Measurements from ENCODE around the gene H6PD.

Gene H6PD, protein sequence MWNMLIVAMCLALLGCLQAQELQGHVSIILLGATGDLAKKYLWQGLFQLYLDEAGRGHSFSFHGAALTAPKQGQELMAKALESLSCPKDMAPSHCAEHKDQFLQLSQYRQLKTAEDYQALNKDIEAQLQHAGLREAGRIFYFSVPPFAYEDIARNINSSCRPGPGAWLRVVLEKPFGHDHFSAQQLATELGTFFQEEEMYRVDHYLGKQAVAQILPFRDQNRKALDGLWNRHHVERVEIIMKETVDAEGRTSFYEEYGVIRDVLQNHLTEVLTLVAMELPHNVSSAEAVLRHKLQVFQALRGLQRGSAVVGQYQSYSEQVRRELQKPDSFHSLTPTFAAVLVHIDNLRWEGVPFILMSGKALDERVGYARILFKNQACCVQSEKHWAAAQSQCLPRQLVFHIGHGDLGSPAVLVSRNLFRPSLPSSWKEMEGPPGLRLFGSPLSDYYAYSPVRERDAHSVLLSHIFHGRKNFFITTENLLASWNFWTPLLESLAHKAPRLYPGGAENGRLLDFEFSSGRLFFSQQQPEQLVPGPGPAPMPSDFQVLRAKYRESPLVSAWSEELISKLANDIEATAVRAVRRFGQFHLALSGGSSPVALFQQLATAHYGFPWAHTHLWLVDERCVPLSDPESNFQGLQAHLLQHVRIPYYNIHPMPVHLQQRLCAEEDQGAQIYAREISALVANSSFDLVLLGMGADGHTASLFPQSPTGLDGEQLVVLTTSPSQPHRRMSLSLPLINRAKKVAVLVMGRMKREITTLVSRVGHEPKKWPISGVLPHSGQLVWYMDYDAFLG

DNA sequence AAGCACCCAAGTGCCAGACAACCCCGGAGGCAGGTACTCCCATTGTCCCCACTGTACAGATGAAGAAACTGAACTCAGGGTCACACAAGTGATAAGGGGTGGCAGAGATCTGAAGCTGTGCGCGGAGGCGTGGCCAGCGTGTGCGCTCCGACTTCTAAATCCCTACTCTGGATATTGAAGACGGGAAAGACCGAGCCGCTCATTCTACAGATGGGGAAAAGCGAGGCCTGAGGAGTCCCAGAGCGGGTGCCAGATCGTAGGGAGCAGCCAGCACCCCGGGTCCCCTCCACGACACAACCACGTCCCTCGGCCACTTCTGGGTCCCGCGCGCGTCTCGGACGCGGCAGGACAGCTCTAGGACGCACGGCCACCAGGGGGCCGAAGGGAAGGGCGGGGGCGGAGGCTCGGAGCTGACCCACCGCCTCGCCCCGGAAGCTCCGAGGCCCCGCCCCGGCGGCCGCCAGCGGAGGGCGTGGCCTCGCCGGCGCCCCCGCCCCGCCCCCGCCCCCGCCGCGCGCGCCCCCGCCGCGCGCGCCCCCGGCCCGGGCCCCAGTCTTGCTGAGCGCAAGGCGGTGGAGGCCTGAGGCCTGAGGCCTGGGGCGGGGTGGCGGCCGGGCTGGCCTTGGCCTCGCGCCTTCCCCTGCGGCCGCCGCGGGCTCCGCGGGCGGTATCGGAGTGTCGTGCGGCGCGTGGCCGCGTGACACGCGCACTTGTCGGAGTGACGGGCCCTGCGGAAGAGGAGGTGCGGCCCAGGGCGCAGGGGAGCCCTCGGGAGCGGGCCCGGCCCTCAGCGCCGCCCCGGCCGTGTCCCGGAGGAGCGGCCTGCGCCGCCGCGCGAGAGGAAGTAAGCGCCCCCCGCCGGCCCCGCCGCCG lies at the start of gene H6PD:
Gene H6PD, plus strand, starts transcription at position 552 of the 873 bp plus-strand sequence. CDS start 10,161 bp downstream, outside the sequence.
- peak; percentile 46 to 58 (median 54) for DNase-seq (ENCODE audit: low read depth in 2 of 3, low spot score in 2 of 3)

DNA sequence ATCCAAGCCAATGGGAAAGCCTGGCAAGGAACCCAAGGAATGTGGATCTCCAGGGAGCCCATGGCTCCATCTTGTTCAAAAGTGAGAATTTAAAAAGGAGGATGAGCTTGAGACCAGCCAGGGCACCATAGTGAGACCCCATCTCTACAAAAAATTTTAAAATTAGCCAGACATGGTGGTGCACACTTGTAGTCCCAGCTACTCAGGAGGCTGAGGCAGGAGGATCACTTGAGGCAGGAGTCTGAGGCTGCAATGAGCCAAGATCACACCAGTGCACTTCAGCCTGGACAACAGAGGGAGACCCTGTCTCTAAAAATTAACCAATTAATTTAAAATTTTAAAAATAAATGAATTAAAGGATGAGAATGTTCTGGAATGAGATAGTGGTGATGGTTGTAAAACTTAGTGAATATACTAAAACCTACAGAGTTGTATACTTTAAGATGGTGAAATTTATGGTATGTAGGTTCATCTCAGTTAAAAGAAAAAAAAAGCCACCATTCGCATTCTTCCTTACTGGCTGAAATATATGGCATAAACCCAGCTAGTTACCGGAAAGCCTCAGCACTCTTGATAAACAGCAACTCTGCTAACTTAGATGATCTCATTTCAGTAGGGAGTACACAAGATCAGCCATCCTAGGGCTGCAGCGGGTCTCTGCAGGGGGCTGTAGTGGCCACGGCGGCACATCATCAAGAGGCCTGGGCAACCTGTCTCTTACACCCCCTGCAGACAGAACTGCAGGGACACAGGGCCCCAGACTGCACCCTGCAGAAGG lies 48.3 kb upstream of the H6PD start:
- no peak for DNase-seq (ENCODE audit: low read depth in 2 of 3, low spot score in 2 of 3)

DNA sequence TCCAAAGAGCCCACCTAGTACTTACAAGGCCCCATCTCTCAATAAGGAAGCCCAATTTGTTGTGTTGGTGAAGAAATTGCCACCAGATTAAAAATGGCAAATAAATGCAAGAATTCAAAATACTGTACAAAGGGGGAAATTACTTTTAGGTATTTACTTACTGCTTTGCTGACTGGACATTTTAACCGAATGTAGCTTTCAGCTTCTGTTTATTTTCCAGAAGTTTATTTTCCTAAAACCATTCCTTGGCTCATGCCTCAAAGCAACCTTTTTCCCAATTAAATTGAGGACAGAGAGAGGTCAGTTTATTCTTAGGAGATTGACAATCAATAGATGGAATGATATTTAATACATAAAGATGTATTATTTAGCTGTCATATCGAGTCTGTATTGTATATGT lies 47.6 kb upstream of the H6PD start:
- DNase-seq (ENCODE audit: low read depth in 2 of 3, low spot score in 2 of 3), result no peak

DNA sequence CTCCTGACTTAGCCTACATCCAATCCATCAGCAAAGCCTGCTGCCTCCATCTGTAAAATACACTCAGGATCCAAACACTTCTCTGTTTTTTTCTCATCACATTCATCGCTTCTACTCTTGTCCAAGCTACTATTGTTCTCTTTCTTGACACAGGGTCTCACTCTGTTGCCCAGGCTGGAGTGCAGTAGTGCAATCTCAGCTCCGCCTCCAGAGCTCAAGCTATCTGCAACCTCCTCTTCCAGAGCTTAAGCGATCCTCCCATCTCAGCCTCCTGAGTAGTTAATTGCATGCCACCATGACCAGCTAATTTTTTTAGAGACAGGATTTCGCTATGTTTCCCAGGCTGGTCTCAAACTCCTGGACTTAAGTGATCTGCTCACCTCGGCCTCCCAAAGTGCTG lies 44.3 kb upstream of the H6PD start:
- DNase-seq (ENCODE audit: low read depth in 2 of 3, low spot score in 2 of 3), result no peak

DNA sequence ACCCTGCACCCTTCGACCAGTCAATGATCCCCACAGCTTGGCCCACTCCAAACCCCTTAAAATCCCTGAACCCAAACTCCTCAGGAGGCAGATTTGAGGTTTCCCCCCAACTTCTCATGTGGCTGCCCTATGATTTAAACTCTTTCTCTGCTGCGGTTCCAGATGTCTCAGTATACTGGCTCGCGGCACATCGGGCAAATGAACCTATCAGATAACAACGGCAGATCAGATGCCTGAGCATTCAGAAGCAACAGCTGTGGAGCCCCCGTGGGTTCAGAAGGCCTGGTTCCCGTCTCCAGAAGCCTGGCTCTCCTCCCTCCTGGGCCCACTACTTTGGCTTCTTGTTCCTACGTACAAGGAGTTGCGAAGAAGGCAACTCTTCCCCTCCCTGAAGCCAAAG lies 43.3 kb upstream of the H6PD start:
- DNase-seq (ENCODE audit: low read depth in 2 of 3, low spot score in 2 of 3), result no peak

DNA sequence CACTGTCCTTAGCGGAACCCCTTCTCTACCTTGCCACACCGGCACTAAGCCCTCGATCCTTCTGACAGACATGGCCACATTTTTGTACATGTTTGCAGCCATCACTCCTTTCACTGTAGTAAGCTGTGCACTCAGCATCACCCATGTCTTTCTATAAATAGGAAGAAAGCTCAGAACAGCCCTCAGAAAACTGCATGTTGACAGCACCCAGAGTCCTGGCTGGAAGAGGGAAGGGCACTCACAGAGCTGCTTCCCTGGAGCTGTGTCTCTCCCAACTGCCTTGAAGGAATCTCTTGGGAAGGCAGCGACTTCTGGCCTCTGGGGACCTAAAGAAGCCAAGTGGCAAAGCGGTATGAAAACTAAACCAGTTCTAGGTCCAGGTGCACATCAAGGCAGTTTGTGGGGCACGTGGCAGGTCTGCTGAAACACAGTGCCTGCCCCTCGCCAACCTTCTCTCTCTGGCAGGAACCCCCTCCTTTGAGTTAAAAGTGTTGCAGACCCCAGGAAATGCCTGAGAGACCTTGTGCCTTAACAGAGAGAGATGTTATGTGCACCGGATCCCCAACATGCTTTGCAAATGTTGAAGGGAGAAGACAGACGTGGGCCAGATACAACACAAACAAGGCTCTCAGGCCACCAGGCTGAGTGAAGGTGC lies 41.9 kb upstream of the H6PD start:
- no peak for DNase-seq (ENCODE audit: low read depth in 2 of 3, low spot score in 2 of 3)

DNA sequence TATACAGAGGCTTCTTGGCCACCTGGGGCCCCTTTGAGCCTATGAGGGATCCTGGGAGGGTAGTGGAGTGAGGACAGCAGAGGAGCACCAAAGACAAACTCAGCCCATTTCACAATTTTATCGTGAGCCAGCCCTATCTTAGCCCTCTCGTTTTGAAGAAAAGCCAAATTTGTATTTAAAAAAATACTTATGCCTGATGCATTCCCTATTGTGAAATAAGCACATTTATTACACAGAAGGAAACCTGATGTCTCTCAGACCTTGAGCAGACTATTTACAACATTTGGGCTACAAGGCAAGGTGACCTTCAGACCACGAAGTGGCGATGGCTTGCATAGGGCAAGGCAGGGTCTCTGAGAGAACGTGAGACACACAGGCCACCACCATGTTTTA lies 41.3 kb upstream of the H6PD start:
- no peak for DNase-seq (ENCODE audit: low read depth in 2 of 3, low spot score in 2 of 3)

DNA sequence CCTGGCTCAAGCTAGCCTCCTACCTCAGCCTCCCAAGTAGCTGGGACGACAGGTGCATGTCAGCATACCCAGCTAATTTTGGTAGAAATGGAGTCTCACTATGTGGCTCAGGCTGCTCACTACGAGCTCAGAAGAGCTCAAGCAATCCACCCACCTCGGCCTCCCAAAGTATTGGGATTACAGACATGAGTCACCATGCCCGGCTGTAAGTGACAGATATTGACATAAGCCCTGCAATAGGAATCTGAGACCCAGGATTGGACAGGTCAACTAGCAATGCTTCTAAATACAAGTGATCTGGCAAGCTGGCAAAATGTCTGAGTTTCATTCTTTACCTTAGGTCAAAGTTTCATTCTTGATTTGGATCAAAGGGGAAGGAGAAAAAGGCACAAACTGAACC lies 40.5 kb upstream of the H6PD start:
- no peak for DNase-seq (ENCODE audit: low read depth in 2 of 3, low spot score in 2 of 3)

DNA sequence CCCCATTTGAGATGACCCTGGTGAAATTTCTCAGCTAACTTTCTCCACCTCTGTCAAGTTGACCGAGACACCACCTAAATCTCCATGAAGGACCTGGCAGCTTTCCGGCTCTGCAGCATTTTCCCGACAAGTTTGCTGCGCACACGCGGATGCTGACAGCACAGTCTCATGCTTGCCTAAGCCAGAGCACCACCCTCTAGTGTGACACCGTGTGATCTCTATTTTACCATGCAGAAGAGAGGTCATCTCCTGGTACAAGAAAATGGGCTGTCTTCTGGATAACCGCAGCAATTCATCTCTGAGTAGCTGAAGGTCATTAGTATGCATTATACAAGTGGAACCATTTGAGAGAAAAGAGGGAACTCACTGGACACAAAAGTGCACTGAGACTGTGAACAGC lies 38.9 kb upstream of the H6PD start:
- DNase-seq (ENCODE audit: low read depth in 2 of 3, low spot score in 2 of 3), result no peak

DNA sequence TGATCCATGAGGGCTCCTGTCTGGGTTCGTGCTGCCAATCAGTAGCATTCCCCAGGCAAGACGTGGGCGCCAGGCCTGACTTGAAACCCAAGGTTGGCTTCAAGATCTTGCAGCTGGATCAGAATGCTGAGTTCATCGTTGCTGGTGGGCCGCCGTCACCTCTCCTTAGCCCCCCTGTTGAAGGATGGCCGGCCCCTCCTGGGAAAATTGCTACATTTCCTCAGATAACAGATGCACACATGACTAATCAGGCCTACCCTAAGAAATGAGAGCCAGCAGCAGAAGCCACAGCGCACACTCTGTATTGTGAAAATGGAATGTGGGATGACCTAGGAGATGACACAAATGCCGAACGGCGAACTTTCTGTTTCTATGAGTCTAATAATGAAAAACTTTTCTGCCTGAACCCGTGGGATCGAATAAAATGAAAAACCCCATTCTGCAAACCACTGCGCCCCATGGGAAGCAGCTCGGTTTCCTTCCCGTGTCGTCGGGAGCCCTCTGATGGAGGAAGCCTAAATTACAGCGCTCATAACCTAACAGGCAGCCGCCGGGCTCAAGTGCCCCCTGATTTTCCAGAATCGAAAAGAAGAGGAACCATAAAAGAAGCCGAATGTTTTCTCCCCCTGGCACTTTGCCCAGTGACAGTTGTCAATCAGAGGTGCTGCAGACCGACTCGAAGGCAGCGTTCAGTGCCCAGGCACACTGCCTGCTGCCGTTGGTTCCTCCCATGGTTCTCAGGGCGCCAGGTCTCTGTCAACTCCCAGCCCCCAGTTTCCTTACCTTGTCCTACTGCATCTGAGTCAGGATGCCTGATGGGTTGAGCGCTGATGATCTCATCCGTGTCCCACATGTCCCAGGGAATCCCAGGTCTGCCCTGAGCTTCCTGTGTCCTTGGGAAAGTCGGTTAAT lies 38.2 kb upstream of the H6PD start:
- DNase-seq (ENCODE audit: low read depth in 2 of 3, low spot score in 2 of 3), result peak in 1 of 3 experiments; percentile 45

DNA sequence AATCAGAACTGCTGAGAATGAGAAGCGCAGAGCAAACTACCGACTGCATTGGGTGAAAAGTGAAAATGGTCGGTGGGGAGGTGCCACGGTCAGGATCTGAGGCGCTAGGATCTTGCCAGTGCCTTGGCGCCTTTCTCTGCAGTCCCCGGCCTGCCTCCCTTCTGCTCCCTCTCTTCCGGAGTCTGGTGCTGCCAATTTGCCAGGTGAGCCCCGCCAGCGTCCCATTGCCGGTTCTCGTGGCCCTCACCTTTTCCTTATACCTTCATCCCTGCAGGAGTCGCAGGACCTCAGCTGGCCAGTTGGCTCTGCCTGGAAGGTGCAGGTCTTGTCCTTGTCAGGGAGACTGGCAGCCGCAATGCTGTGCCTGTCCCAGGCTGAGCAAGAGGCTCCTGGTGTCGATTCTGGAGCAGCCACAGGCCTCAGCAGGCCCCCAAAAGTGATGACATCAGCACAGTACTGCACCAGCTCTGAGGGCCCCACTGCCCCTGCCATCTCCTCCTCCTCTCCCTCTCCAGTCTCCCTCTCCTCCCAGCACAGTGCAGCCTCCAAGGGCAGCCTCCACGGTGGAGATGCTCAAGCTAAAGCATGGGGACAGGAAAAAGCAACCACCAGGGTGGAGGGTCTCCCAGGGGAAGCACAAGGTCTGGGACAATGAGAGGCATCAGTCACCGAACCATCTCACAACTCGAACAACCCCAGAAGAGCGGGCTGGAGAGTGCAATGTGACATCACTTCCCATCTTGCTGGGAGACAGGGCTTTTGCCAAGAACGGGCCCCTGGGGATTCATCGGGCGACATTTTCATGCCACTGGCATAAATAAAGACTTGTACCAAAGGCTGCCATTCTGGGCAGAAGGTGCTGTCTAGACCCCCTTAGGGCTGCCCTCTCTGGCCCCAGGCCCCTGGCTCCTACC lies 37.1 kb upstream of the H6PD start:
- no peak for DNase-seq (ENCODE audit: low read depth in 2 of 3, low spot score in 2 of 3)

DNA sequence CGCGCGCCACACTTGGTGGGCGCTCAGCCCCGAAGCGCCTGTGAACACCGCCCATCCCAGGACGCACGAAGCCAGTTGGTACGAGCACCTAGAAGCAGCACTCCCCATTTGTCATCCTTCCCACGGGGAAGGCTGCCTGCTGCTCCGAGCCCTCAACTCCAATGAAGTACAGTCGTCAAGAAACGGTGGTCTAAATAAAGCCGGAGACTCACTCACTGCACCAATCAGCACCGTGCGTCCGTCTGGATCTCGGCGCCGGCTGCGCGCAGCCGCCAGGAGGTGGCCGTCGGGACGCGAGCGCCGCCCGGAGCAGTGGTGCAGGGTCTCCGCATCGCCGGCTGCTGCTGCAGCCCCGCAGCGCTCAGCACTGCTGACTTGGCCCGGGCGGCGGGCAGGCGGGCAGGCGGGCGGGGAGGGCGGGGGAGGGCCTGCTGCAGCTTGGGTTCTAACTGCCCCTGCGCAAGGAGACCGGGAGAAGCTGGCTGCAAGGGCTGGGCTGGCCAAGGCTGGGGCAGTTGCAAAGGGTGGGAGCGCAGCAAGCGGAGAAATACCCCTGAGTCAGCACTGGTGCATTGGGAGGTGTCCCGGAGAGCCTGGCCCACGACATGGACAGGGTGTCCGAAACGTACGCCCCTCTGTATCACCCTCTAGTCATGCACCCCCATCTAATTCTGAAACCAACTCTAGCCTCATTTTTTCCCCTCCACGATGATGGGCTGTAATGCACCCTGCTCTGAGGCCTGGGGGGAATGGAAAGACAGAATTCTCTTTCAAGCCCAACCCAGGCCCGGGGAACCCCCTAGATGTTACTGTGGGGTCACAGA lies 35.8 kb upstream of the H6PD start:
- peak in 1 of 3 experiments; percentile 30 for DNase-seq (ENCODE audit: low read depth in 2 of 3, low spot score in 2 of 3)

DNA sequence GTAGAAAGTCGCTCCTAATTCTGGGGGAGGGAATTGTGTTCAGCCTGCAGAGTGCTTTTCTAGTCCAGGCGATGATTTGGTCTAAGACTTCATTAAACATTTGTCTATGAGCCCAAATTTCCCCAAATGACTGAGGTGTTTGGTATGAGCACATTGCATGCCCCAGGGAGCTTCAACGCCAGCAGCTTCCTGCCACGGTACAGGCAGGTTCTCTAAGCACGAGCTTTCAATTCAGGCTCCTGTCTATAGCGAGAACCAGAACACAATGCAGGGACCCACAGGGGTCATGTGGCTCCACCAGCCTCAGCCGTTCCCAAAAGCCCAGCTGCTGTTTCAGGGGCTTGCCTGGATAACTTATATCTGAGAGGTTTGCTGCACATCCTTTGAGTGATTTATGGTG lies 34.1 kb upstream of the H6PD start:
- no peak for DNase-seq (ENCODE audit: low read depth in 2 of 3, low spot score in 2 of 3)

DNA sequence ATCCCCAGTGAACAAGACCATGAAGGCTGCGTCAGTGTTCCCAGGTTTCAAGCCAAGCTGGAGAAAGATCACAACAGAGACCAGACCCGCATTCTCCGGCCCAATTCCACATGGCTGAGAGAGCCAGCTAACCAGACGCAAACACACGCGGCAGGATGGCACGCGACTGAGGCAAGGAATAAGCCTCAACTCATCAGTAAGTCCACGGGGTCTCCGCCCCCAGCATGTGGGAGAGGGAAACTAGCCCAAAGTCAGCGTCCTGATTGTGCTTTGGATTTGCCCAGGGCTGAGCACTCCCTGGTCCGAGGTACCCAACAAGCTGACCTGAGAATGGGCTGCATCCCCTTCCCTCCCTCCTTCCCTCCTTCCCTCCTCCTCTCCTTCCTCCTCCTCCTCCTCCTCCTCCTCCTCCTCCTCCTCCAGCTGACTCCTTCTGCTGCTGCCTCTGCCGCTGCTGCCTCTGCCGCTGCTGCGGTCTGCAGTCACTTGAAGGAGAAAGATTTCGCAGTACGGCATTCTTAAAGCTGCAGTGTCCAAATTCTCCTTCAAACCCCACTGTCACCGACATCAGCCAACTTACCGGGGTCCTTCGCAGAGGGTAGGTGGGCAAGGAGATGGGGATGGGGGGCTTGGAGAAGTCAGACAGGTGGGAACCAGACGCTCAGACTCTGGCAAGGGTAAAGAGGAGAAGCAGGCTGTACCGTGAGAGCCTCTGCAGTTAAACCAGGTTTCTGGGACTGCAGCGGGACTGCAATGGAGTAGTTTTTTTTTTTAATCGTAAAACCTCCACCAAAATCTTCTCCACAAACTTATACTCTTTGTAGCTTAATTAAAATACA lies 33.0 kb upstream of the H6PD start:
- no peak for DNase-seq (ENCODE audit: low read depth in 2 of 3, low spot score in 2 of 3)

DNA sequence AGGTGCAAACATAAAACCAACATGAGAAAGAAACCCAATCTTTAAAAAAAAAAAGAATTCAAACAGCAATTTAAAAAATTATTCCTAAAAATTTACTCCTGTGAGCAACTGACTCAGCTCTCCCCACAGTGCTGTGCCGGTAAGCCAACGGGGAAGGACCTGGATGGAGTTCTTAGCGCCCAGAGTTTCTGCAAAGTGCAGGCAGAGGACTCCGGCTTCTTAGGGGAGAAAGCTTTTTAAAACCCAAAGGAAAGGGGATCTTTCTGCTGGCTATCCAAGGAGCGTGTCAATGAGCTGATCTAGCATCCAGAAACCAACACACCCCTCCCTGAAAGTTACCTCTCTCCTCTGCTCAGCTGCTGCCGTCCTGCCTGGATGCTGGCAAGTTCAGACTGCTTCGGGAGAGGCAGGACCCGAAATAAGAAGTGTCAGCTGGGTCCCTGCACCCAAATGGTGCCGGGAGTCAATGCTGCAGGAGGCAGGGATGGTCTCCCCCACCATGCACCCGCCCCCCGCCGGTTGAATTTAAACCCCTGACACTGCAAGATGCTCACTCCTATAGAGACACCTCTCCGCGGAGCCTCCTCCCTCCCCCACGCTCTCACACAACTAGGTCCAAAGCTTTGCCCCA lies 32.2 kb upstream of the H6PD start:
- no peak for DNase-seq (ENCODE audit: low read depth in 2 of 3, low spot score in 2 of 3)

DNA sequence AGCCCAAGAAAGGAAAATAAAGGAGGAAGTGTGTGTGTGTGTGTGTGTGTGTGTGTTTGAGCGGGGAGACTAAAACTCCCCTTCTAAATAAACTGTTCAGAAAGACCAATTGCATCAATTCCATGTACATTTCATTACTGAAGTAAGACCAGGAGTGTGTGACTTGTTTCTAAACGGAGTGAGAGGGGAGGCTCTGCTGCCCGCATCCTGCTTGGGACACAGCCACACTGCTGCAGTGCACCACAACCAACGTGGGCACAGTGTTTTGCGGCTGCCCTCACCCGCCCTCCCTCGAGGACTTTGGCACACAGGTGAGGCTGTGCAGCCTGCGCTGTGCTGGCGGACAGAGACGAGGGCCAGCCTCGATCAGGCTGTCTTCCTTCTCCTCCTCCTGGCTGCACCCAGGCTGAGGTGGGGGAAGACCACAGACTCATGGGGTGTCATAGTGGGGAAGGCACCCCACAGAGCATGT lies 31.0 kb upstream of the H6PD start:
- no peak for DNase-seq (ENCODE audit: low read depth in 2 of 3, low spot score in 2 of 3)

Measured in activated CD8-positive, alpha-beta memory T cell treated with anti-CD3 and anti-CD28 coated beads for 48 hours (primary cell).